HG02798 (cell line): Measurements from ENCODE around the gene NOS3.

Experiments
- ATAC-seq: cut with Tn5 transposase; IDR thresholded peaks from one replicate; pipeline ENCODE4 v1.9.1; 2021; ENCODE audit warnings: mild to moderate bottlenecking; ENCODE audit not compliant: unreplicated experiment, poor library complexity

Gene NOS3

DNA sequence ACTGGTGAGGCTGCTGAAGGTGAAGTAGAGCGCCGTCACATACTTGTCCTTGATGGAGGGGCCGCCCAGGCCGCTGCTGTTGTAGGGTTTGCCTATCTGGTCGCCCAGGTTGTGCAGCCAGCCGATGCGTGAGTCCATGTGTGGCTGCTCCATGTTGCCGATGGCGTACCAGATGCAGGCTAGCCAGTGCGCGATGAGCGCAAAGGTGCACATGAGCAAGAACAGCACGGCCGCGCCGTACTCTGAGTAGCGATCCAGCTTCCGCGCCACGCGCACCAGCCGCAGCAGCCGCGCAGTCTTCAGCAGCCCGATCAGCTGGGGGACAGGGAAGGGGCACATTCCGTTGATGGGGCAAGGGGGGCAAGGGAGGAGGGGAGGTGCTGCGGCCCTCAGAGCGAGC, 39.3 kb upstream of the NOS3 start:
- ATAC-seq: no peak

DNA sequence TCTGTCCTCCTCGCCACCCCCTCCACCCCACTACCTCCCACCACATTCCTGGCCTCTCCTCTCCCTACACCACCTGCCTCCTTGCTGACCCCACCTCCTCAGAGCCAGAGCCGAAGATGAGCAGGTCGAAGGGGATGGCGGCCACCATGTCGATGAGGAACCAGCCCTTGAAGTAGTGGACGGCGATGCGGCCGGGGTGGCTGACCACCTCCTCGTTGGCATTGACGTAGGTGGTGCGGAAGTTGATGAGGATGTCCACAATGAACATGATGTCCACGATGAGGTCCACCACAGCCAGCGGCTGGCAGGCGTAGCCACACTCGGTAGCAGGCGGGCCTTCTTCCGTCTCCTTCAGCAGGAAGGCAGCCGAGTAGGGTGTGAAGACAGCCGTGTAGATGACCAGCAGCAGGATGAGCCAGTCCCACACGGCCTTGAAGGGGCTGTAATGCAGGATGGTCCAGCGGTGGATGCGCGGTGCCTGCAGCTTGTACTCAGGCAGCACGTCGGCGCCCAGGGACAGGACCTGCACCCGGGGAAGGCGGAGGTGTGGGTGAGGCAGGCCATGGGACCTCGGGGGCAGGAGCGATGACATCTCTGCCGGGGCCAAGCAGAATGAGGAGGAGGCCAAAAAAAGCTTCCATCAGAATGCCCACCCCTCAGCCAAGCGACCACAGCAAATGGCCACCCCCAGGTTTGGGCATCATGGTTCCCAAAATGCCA, 38.3 kb upstream of the NOS3 start:
- no peak for ATAC-seq

DNA sequence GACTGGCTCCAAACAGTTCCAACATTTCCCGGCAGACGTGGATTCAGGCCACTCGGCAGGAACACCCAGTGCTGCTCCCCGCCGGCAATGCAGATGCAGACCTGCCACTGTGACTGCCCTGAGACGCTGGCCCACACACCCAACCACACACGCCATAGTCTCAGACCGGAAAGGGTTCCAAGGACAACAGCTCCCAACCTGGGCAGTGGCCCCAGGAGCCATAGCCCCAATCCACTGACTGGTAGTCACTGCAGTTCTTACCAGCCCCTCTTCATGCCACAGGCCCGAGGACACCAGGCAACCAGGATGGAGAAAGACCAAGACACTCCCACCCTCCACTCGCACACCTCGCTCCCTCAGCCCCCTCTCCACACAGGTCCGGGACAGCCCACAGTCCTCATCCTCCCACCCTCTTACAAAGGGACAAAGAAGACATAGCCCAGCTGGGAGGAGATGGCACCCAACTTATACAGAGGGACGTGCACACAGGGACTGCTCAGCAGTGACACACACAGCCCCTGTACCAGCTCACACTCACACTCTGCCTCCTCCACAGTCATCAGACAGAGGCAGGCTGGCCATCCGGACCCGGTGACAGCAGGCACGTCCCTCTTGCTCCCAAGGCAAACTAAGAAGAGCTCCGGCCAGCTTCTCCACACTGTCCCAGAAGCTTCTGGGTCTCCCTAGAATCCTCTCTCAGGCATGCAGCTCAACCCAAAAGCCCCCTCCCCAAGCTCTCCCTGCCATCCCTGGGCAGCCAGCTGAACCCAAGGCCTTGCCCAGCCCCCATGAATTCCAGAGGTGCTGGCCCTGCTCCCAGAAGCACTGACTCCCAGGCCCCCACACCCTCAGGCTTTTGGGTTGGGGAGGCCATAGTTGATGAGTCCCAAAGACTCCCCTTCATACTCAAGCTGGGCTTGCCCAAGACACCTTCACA, 37.5 kb upstream of the NOS3 start:
- ATAC-seq: no peak

DNA sequence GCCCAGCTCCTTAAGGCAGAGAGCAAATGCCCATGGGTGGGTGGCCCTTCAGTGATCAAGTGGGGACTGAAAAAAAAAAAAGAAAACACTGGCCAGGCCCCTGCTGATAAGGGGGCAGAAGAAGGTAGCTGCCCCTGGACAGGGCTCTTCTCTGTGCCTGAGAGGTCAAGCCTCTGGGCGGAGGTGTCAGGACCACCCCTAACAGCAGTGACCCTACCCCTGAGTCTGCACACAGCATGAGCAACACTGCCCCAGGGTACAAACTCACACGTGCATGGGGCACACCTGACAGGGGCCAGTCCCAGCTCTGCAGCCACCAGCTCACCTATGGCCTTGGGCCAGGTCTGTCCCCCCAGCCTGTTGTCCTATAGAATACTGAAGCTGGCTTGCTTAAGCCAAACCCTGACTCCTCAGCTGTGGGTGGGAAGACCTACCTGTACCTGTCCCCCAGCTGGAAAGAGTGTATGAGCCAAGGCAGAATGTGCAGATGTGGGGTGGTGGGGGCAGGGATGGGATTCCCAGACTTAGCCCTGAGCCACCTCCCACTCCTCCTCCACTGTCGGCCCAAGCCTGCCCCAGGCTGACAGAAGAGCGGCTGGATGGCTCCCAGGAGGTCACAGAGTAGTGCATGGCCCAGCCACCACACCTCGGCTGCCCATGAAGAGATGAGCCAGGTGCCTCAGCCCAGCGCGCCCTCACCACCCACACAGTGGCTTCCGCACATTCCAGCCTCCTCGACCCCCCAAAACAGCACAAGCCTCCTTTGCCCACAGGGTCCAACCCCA, 36.4 kb upstream of the NOS3 start:
- no peak for ATAC-seq

GRCh38 chr7:150954986-150955518, 35.8 kb upstream of the NOS3 start:
- no peak for ATAC-seq

DNA sequence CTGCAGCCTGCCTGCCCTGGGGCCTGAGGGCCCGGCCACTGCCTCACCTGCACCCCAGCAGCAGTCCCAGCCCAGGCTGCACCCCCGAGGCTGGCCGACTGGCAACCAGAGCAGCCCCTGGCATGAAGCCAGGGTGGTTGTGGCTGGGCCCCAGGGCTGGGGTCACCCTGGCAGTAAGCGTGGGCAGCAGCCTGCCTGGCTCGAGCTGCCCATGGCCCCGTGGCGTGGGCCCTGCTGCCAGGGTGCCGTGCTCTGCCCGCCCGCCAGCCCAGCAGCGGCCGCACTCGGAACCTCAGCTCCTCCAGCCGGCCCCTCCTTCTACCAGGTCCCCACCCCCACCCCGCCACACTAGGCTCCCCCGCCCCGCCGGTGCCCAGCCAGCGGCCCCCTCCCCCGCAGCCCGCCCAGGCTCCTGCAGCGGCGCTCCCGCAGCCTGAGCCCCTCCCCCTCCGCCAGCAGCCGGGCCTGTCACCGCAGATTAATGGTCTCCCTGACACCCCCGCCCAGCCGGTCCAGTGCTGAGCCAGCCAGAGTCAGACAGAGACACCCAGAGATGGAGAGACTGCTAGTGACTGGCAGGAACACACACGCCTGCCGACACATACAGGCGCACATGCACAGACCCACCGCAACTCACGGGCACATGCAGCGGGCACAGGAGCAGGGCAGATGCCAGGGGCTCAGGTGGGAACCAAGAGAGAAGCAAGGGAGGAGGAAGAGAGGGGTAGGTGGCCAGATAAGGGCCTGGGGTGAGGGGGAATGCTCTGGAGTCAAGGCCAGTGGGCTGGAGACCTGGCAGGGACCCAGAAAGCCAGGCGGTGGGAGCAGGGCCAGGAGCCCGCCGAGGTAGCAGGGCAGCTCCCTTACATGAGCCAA, 35.1 kb upstream of the NOS3 start:
- no peak for ATAC-seq

DNA sequence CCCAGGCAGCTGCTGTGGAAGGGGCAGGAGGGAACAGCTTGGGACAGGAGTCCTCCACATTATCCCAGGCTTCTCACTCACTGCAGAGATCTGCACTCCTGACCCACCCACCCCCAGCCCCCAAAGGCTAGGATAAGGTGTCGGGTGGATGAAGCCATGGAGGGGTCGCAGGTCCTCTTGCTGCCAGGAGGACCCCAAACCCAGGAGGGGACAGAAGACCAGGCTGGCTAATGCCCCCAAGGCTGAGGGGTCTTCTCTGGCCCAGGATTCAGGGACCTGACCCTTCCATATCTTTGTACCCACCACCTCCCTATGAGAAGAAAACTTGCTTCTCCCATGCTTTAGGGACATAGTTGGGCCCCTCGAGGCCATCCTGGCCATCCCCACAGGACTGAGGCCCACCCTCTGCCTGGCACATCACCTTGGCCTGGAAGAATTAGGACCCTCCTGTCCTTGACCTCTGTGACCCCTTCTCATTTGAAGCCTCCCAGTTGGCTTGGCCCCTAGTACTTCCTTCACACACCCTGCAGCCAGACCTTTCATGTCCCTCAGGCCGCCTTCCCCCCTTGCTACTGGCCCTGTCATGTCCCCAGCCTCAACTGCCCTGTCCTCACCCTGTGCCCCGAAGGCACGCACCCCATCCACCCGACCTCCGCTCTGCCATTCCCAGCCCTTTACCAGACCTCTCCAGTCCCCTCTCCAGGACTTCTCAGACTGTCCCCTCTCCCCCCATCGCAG, 34.3 kb upstream of the NOS3 start:
- no peak for ATAC-seq

GRCh38 chr7:150957133-150958020, 33.4 kb upstream of the NOS3 start:
- no peak for ATAC-seq

GRCh38 chr7:150958062-150958552, 32.7 kb upstream of the NOS3 start:
- no peak for ATAC-seq

DNA sequence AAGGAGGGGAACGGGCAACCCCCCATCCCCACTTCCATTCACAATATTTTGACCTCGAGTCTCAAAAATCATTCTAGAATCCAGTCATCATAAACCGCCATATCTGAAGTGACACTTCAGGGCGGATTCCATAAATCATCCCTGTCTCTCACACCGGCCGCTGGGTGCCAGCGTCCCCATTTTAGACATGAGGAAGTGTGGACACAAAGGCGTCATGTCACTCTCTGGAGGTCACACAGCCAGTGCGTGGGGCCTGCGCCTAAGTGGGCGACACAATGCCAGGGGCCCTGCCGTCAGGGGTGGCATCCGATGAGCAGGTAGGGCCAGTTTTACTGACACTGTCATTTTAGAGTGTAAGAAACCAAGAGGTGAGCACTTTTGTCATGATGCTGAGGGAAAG, 32.2 kb upstream of the NOS3 start:
- no peak for ATAC-seq

GRCh38 chr7:150959081-150959480, 31.7 kb upstream of the NOS3 start:
- ATAC-seq: no peak

DNA sequence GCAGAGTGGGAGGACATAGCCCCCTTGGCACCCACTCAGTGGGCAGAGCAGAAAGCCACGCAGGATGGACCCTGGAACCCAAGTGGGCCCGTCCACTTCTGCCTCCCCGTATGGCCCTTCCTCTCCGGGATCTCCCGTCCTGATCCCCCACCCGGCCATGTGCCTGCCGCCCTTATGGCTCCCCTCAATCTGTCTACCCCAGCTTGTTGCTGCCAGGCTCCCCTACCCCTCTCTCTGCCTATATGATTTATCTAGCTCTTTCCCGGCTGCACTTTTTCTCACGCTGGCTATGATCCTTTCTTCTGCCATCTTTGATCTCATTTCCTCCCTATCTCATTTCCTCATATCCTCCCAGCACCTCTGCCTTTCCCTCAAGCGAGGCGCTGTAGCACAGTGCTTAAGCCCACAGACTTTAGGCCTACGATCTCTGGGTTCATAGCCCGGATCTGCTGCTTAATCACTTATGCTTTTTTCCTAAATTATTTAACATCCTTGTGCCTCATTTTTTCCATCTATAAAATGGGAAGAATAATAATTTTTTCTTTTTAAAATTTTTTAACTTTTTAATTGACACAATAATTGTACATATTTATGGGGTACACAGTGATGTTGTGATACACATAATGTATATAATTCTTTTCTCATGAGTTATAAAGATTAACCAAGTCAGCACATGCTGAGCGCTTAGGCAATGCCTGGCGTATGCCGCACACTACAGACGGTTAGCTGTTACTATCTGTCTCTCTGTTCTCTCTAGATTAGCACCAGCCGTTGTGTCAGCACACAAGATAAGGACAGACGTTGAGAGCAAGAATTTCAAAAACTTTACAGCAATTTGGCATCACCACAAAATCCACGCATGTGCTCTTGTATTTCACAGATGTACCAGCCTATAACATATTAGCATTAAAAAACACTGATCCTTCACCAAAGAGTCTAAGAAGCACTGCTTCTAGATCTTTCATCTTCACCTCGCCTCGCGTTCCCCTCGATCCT, 30.8 kb upstream of the NOS3 start:
- ATAC-seq: no peak

- no peak for ATAC-seq
Observed at GRCh38 chr7:150961510-150962289, 29.1 kb upstream of the NOS3 start.

DNA sequence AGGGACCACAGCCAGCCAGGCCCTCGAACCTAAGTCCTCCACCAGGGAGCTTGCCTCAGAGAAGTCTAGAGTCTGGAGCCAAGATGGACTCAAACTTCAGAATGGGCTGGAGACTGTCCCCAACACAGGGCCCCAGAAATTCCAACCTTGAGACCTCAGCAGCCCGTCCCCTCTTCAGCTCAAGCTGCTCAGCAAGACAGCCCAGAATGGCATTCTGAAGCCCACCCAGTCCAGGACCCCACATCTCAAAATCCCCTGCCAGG, 28.6 kb upstream of the NOS3 start:
- no peak for ATAC-seq

- peak; percentile 72 for ATAC-seq
Observed at GRCh38 chr7:150962553-150963399, 28.0 kb upstream of the NOS3 start.
